ENCODE measurements around the gene CD8A.
A peak's percentile ranks its signal among the peaks of the same experiment; 100 is the strongest.

Gene CD8A

DNA sequence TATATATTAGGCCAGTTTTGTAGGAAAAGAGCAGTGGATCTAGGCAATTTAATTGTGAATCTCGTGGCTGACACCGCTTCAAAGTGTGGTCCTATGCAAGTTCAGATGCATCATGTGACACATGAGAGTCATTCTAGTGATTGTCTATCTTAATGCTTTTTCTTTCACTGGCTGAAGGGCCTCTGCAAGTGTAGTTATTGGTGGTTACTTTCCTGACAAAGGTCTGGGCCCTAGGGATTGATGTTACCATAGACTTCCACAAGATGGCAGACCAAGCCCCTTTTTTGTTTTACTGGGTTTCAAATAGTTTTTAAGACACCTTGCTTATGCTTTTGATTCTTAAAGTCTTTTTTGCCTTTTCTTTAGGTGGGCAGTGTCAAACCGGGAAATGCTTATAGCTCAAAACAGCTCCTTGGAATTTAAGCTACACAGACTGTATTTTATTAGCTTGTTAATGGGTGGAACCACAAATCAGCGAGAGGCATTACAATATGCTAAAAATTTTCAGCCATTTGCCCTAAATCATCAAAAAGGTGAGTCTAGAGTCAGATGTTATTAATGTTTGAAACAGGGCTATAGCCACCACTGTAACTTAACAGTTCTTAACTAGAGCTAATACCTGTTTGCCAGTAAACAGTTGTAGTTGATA lies 25.9 kb downstream of the CD8A start:
- Histone ChIP-seq H3K79me2 (ENCODE audit: control insufficient read depth, insufficient read depth, low read length) (no peaks in the 10 kb centered on the region), H3K4me2 (ENCODE audit: low read length) (no peak overlapping the region), H3K79me1 (ENCODE audit: low read length) (peaks cover 1% of the 10 kb centered on the region), H4K8ac (ENCODE audit: low read depth, low read length) (no peak overlapping the region), H2BK120ac (ENCODE audit: low read depth, low read length) (no peak overlapping the region), H2AK5ac (ENCODE audit: low read length) (no peak overlapping the region), H2BK15ac (replicated peaks; ENCODE audit: low read depth) (no peak overlapping the region), H3K27me3 (ENCODE audit: insufficient read depth, low read length, poor library complexity) (no peaks in the 10 kb centered on the region), H3K18ac (ENCODE audit: low read length) (no peak overlapping the region), H3K4me3 (ENCODE audit: low read length) (no peak overlapping the region), H3K23ac (ENCODE audit: low read length) (no peak overlapping the region), H3K9ac (ENCODE audit: low read length) (no peak overlapping the region), H3K4me1 (ENCODE audit: control insufficient read depth, low read depth, low read length) (no peaks in the 10 kb centered on the region), H2BK5ac (ENCODE audit: low read length) (no peak overlapping the region), H3K36me3 (ENCODE audit: control insufficient read depth, insufficient read depth, low read length) (no peaks in the 10 kb centered on the region), H3K56ac (ENCODE audit: low read length) (no peak overlapping the region), H3K4ac (ENCODE audit: low read depth, low read length) (no peak overlapping the region), H4K5ac (ENCODE audit: low read length) (no peak overlapping the region), H3K27ac (ENCODE audit: low read depth, low read length) (no peak overlapping the region)
- no CpG with 5 or more reads among the region's 4 CpGs for WGBS (ENCODE audit: extremely low coverage, insufficient coverage, low lambda C conversion rate)
- DNase-seq = peak; percentile 68

DNA sequence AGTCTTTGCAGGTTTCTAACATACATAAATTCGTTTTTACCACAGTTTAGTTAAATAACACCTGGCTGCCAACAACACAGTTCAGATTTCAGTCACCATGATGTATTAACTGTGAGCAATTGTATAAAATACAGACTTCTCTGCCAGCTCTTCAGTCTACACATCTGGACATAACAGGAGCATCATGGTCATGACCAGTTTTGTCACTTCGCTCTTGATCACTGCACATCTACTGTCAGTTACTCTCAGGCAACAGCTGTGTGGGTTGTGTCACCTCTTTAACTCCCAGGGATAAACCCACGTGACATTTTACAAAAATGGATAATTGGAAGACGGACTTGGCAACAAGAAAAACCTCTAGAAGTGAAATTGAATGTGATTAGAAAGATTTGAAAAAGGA lies 30.3 kb downstream of the CD8A start:
- Histone ChIP-seq H3K27me3 (ENCODE audit: insufficient read depth, low read length, poor library complexity) (no peaks in the 10 kb centered on the region), H2AK5ac (ENCODE audit: low read length) (no peak overlapping the region), H3K56ac (ENCODE audit: low read length) (no peak overlapping the region), H2BK120ac (ENCODE audit: low read depth, low read length) (no peak overlapping the region), H3K4me2 (ENCODE audit: low read length) (no peak overlapping the region), H3K18ac (ENCODE audit: low read length) (no peak overlapping the region), H3K36me3 (ENCODE audit: control insufficient read depth, insufficient read depth, low read length) (no peaks in the 10 kb centered on the region), H2BK5ac (ENCODE audit: low read length) (no peak overlapping the region), H4K5ac (ENCODE audit: low read length) (no peak overlapping the region), H3K23ac (ENCODE audit: low read length) (no peak overlapping the region), H4K8ac (ENCODE audit: low read depth, low read length) (no peak overlapping the region), H3K4me3 (ENCODE audit: low read length) (no peak overlapping the region), H3K4ac (ENCODE audit: low read depth, low read length) (no peak overlapping the region), H3K9ac (ENCODE audit: low read length) (no peak overlapping the region), H3K27ac (ENCODE audit: low read depth, low read length) (no peak overlapping the region), H3K4me1 (ENCODE audit: control insufficient read depth, low read depth, low read length) (no peaks in the 10 kb centered on the region), H3K79me1 (ENCODE audit: low read length) (no peaks in the 10 kb centered on the region), H3K79me2 (ENCODE audit: control insufficient read depth, insufficient read depth, low read length) (no peaks in the 10 kb centered on the region), H2BK15ac (replicated peaks; ENCODE audit: low read depth) (no peak overlapping the region)
- WGBS (ENCODE audit: extremely low coverage, insufficient coverage, low lambda C conversion rate) = no CpG with 5 or more reads among the region's 4 CpGs
- DNase-seq = no peak

DNA sequence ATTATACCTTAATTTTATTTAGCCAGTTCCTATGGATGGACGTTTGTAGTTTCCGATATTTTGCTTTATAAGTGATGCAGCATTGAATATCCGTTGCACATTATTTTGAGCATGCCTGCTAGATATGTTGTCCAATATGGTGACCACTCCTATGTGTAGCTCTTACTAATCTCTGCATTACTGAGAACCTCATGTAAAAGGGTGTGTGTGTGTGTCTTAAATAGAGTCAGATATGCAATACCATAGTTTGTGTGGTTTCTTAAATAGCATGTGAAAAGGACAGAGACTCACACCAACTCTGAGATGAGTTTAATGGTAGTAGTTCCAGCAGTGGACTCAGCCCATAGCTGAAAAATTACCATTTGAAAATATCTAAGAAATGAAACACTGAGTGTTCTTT lies 32.3 kb downstream of the CD8A start:
- no peak overlapping the region for H3K27ac ChIP-seq (ENCODE audit: low read depth, low read length)
- no peak overlapping the region for H4K8ac ChIP-seq (ENCODE audit: low read depth, low read length)
- no peaks in the 10 kb centered on the region for H3K36me3 ChIP-seq (ENCODE audit: control insufficient read depth, insufficient read depth, low read length)
- H3K4me3 ChIP-seq (ENCODE audit: low read length) = no peak overlapping the region
- H2AK5ac ChIP-seq (ENCODE audit: low read length) = no peak overlapping the region
- H2BK15ac ChIP-seq (replicated peaks; ENCODE audit: low read depth) = no peak overlapping the region
- no peaks in the 10 kb centered on the region for H3K27me3 ChIP-seq (ENCODE audit: insufficient read depth, low read length, poor library complexity)
- H4K5ac ChIP-seq (ENCODE audit: low read length) = no peak overlapping the region
- H2BK120ac ChIP-seq (ENCODE audit: low read depth, low read length) = no peak overlapping the region
- no peak for DNase-seq
- no peak overlapping the region for H2BK5ac ChIP-seq (ENCODE audit: low read length)
- H3K79me2 ChIP-seq (ENCODE audit: control insufficient read depth, insufficient read depth, low read length) = no peaks in the 10 kb centered on the region
- no peaks in the 10 kb centered on the region for H3K4me1 ChIP-seq (ENCODE audit: control insufficient read depth, low read depth, low read length)
- H3K79me1 ChIP-seq (ENCODE audit: low read length) = no peaks in the 10 kb centered on the region
- no peak overlapping the region for H3K18ac ChIP-seq (ENCODE audit: low read length)
- no peak overlapping the region for H3K23ac ChIP-seq (ENCODE audit: low read length)
- no peak overlapping the region for H3K4ac ChIP-seq (ENCODE audit: low read depth, low read length)
- H3K56ac ChIP-seq (ENCODE audit: low read length) = no peak overlapping the region
- H3K4me2 ChIP-seq (ENCODE audit: low read length) = no peak overlapping the region
- H3K9ac ChIP-seq (ENCODE audit: low read length) = no peak overlapping the region
- WGBS (ENCODE audit: extremely low coverage, insufficient coverage, low lambda C conversion rate) = no CpG with 5 or more reads among the region's 3 CpGs

DNA sequence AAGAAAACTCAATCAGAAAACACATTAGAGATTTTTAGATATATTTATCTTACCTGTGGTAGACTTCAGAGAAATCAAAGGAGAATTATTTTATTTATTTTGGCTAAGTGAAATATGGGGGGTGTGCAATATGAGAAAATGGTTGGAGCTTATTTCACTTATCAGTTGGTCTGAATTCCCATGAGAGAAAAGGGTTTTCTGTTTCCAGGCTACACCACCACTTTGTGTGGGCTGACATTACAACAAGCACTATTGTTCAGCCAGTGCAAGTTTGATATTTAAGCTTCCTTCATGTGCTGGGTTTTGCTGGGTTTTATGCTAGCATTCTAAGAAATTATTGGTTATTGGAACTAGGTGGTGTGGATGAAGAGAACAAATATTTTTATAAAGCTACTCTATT lies 37.1 kb downstream of the CD8A start:
- no peak overlapping the region for H3K23ac ChIP-seq (ENCODE audit: low read length)
- no peak overlapping the region for H3K56ac ChIP-seq (ENCODE audit: low read length)
- H3K79me1 ChIP-seq (ENCODE audit: low read length) = peaks cover 7% of the 10 kb centered on the region
- H3K27me3 ChIP-seq (ENCODE audit: insufficient read depth, low read length, poor library complexity) = no peaks in the 10 kb centered on the region
- H2AK5ac ChIP-seq (ENCODE audit: low read length) = no peak overlapping the region
- H3K4me3 ChIP-seq (ENCODE audit: low read length) = no peak overlapping the region
- H2BK15ac ChIP-seq (replicated peaks; ENCODE audit: low read depth) = no peak overlapping the region
- no peak for DNase-seq
- no peak overlapping the region for H3K9ac ChIP-seq (ENCODE audit: low read length)
- no peak overlapping the region for H2BK120ac ChIP-seq (ENCODE audit: low read depth, low read length)
- no peaks in the 10 kb centered on the region for H3K4me1 ChIP-seq (ENCODE audit: control insufficient read depth, low read depth, low read length)
- no peak overlapping the region for H4K8ac ChIP-seq (ENCODE audit: low read depth, low read length)
- no peak overlapping the region for H3K4ac ChIP-seq (ENCODE audit: low read depth, low read length)
- H3K27ac ChIP-seq (ENCODE audit: low read depth, low read length) = no peak overlapping the region
- no peak overlapping the region for H4K5ac ChIP-seq (ENCODE audit: low read length)
- H3K79me2 ChIP-seq (ENCODE audit: control insufficient read depth, insufficient read depth, low read length) = peaks cover 6% of the 10 kb centered on the region
- no peak overlapping the region for H3K4me2 ChIP-seq (ENCODE audit: low read length)
- H3K18ac ChIP-seq (ENCODE audit: low read length) = no peak overlapping the region
- no peak overlapping the region for H2BK5ac ChIP-seq (ENCODE audit: low read length)
- H3K36me3 ChIP-seq (ENCODE audit: control insufficient read depth, insufficient read depth, low read length) = no peaks in the 10 kb centered on the region

DNA sequence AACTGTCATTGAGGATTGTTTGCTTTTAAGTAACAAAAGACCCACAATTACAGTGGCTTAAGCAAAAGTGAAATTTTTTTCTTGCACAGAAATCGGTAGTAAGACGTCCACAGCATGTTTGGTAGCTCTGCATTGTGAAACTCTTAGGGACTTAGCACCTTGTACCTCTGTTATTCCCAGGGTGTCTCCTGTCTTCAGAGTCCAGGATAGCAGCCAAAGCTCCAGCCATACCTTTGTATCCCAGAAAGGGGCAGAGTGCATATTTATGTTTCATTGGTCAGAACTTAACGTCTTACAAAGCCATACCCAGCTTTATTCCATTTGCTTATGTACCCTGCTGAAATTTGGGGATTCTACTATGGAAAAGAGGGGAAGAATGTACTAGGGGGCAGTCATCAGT lies 37.8 kb downstream of the CD8A start:
- no peak overlapping the region for H2BK15ac ChIP-seq (replicated peaks; ENCODE audit: low read depth)
- no peak overlapping the region for H4K5ac ChIP-seq (ENCODE audit: low read length)
- no peak overlapping the region for H3K27ac ChIP-seq (ENCODE audit: low read depth, low read length)
- no peak overlapping the region for H3K56ac ChIP-seq (ENCODE audit: low read length)
- no peak overlapping the region for H3K4me2 ChIP-seq (ENCODE audit: low read length)
- H3K27me3 ChIP-seq (ENCODE audit: insufficient read depth, low read length, poor library complexity) = no peaks in the 10 kb centered on the region
- H3K36me3 ChIP-seq (ENCODE audit: control insufficient read depth, insufficient read depth, low read length) = no peaks in the 10 kb centered on the region
- no peak overlapping the region for H3K4ac ChIP-seq (ENCODE audit: low read depth, low read length)
- H4K8ac ChIP-seq (ENCODE audit: low read depth, low read length) = no peak overlapping the region
- H3K79me2 ChIP-seq (ENCODE audit: control insufficient read depth, insufficient read depth, low read length) = peaks cover 6% of the 10 kb centered on the region
- H3K79me1 ChIP-seq (ENCODE audit: low read length) = peaks cover 7% of the 10 kb centered on the region
- WGBS (ENCODE audit: extremely low coverage, insufficient coverage, low lambda C conversion rate) = no CpG with 5 or more reads among the region's 3 CpGs
- H3K4me1 ChIP-seq (ENCODE audit: control insufficient read depth, low read depth, low read length) = no peaks in the 10 kb centered on the region
- H3K9ac ChIP-seq (ENCODE audit: low read length) = no peak overlapping the region
- no peak overlapping the region for H2AK5ac ChIP-seq (ENCODE audit: low read length)
- no peak overlapping the region for H3K18ac ChIP-seq (ENCODE audit: low read length)
- no peak overlapping the region for H3K23ac ChIP-seq (ENCODE audit: low read length)
- H2BK120ac ChIP-seq (ENCODE audit: low read depth, low read length) = no peak overlapping the region
- no peak overlapping the region for H3K4me3 ChIP-seq (ENCODE audit: low read length)
- no peak for DNase-seq
- H2BK5ac ChIP-seq (ENCODE audit: low read length) = no peak overlapping the region

DNA sequence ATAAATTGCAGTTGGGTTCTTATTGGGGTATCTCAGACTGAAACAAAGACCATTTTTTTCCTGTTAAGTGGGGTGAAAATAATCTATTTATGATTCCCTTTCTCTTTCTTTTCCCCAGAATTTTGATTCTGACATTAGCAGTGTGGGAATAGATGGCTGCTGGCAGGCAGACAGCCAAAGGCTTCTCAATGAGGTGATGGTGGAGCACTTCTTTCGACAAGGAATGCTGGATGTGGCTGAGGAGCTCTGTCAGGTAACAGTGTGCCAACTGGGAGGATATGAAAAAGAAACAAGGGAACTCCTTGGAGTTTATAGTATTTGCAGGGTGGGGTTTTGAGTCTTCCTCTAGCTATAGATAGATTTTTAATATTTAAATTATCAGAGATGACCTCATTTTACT lies 38.9 kb downstream of the CD8A start:
- DNase-seq = no peak
- no peak overlapping the region for H3K56ac ChIP-seq (ENCODE audit: low read length)
- no peak overlapping the region for H2BK120ac ChIP-seq (ENCODE audit: low read depth, low read length)
- no peaks in the 10 kb centered on the region for H3K4me1 ChIP-seq (ENCODE audit: control insufficient read depth, low read depth, low read length)
- H3K18ac ChIP-seq (ENCODE audit: low read length) = no peak overlapping the region
- H3K23ac ChIP-seq (ENCODE audit: low read length) = no peak overlapping the region
- H3K4ac ChIP-seq (ENCODE audit: low read depth, low read length) = no peak overlapping the region
- H4K8ac ChIP-seq (ENCODE audit: low read depth, low read length) = no peak overlapping the region
- H2BK15ac ChIP-seq (replicated peaks; ENCODE audit: low read depth) = no peak overlapping the region
- no peak overlapping the region for H3K4me2 ChIP-seq (ENCODE audit: low read length)
- peaks cover 9% of the 10 kb centered on the region for H3K79me1 ChIP-seq (ENCODE audit: low read length)
- peaks cover 6% of the 10 kb centered on the region for H3K79me2 ChIP-seq (ENCODE audit: control insufficient read depth, insufficient read depth, low read length)
- H3K4me3 ChIP-seq (ENCODE audit: low read length) = no peak overlapping the region
- H3K9ac ChIP-seq (ENCODE audit: low read length) = no peak overlapping the region
- H3K27ac ChIP-seq (ENCODE audit: low read depth, low read length) = no peak overlapping the region
- no CpG with 5 or more reads among the region's 1 CpG for WGBS (ENCODE audit: extremely low coverage, insufficient coverage, low lambda C conversion rate)
- H2AK5ac ChIP-seq (ENCODE audit: low read length) = no peak overlapping the region
- H3K27me3 ChIP-seq (ENCODE audit: insufficient read depth, low read length, poor library complexity) = no peaks in the 10 kb centered on the region
- no peaks in the 10 kb centered on the region for H3K36me3 ChIP-seq (ENCODE audit: control insufficient read depth, insufficient read depth, low read length)
- H2BK5ac ChIP-seq (ENCODE audit: low read length) = no peak overlapping the region
- H4K5ac ChIP-seq (ENCODE audit: low read length) = no peak overlapping the region

Data from mesendoderm (in vitro differentiated cells).